Stimulated activated CD8-positive, alpha-beta memory T cell treated with anti-CD3 and anti-CD28 coated beads, Interleukin-7, amount 100 ng/mL, for 4 hours (primary cell): ENCODE measurements around the gene MAP3K8.

Source experiments
- DNase-seq, 2 donors: peaks; one replicate each; pipeline ENCODE4 v3.0.0-alpha.2; 2020; ENCODE audit warnings: low read depth in 2 of 2

MAP3K8 gene

GRCh38 chr10:30433730-30434272 lies at the start of gene MAP3K8:
Gene MAP3K8, plus strand, starts transcription at chr10:30434184. Its CDS starts 4,755 bp downstream, at chr10:30438939.
- peak; percentile 77 to 89 for DNase-seq

- DNase-seq, result no peak
Observed at GRCh38 chr10:30384701-30385201, 49.2 kb upstream of the MAP3K8 start.

- no peak for DNase-seq
Observed at GRCh38 chr10:30386801-30387588, 47.0 kb upstream of the MAP3K8 start.

GRCh38 chr10:30387646-30388243 lies 46.2 kb upstream of the MAP3K8 start:
- DNase-seq, result no peak

GRCh38 chr10:30389543-30389942 lies 44.4 kb upstream of the MAP3K8 start:
- DNase-seq, result no peak

- no peak for DNase-seq
Observed at GRCh38 chr10:30390207-30390606, 43.8 kb upstream of the MAP3K8 start.

GRCh38 chr10:30391266-30391665 lies 42.7 kb upstream of the MAP3K8 start:
- DNase-seq, result no peak

GRCh38 chr10:30392564-30392990 lies 41.4 kb upstream of the MAP3K8 start:
- DNase-seq, result peak; percentile 47 to 57

GRCh38 chr10:30396293-30396692 lies 37.7 kb upstream of the MAP3K8 start:
- DNase-seq, result no peak

- DNase-seq, result no peak
Observed at GRCh38 chr10:30396698-30397097, 37.3 kb upstream of the MAP3K8 start.

GRCh38 chr10:30398193-30398592 lies 35.8 kb upstream of the MAP3K8 start:
- no peak for DNase-seq

GRCh38 chr10:30398788-30399187 lies 35.2 kb upstream of the MAP3K8 start:
- no peak for DNase-seq

GRCh38 chr10:30403494-30403893 lies 30.5 kb upstream of the MAP3K8 start:
- no peak for DNase-seq

- no peak for DNase-seq
Observed at GRCh38 chr10:30404540-30404939, 29.4 kb upstream of the MAP3K8 start.

GRCh38 chr10:30411263-30411662 lies 22.7 kb upstream of the MAP3K8 start:
- DNase-seq, result no peak

GRCh38 chr10:30412901-30413300 lies 21.1 kb upstream of the MAP3K8 start:
- DNase-seq, result no peak

- DNase-seq, result no peak
Observed at GRCh38 chr10:30413996-30414576, 19.9 kb upstream of the MAP3K8 start.

- DNase-seq, result no peak
Observed at GRCh38 chr10:30415593-30415992, 18.4 kb upstream of the MAP3K8 start.

- DNase-seq, result no peak
Observed at GRCh38 chr10:30417301-30417700, 16.7 kb upstream of the MAP3K8 start.

GRCh38 chr10:30420266-30420665 lies 13.7 kb upstream of the MAP3K8 start:
- DNase-seq, result no peak

- no peak for DNase-seq
Observed at GRCh38 chr10:30420766-30421165, 13.2 kb upstream of the MAP3K8 start.

GRCh38 chr10:30422151-30422695 lies 11.8 kb upstream of the MAP3K8 start:
- no peak for DNase-seq
